Measurements from ENCODE around the gene FYB1. TPM values are rescaled to one million over a fixed set of nuclear protein-coding genes. Genes with fewer than 3 reads are reported as not detected.

FYB1 gene
- total and polyA plus RNA-seq, 2 of the 4 experiments (the other 2 are of a cell fraction) = not detected

DNA sequence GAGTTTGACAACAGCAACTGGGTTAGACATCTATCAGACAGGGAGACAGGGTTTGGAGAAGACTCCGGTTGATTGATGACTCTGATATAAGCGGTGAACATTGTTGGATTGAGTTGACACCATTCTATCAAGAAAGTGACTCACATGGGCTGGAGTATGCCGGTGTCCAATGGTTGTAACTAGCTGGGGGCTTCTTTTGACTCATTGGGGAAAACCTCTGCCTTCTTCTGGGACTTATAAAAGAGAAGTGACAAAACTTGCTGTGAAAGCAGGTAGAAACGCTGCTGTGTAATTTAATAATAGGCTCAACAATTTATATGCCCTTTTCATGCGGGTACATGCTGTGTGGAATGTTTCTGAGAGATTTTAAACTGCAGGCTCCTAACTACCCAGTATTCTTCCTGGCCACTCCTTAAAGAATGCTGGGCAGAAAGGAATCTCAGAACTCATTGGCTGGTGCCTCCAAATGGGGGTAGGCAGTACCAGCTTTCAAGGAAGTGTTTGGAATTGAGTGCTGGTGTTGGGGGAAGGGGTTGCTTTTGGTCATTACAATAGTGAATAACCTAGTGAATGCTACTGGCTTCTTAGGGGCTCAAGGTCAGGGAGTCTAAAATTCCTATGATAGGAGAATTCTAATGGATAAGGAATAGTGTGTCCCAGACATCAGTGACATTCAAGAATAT is 43.9 kb downstream of the FYB1 start:
- no peak overlapping the region for H3K27ac ChIP-seq (ENCODE audit: insufficient read depth, low read length)
- 100% methylated on average over 1 of the region's 5 CpGs; no CpG with 5 or more reads in 1 of the 2 experiments for WGBS, 2 experiments (ENCODE audit: extremely low coverage in 2 of 2, insufficient read length in 1 of 2)
- in situ Hi-C loops (cut with MboI; ENCODE audit: low sequenced_read_pairs) (no loop called here), dilution Hi-C loops (cut with HindIII; ENCODE audit: low sequenced_read_pairs, unreplicated experiment) (no loop called here), intact Hi-C loops (cut with micrococcal nuclease) (no loop called here)
- no peaks in the 10 kb centered on the region for H3K9me3 ChIP-seq (ENCODE audit: control insufficient read depth, insufficient read depth, low read length)
- no peak overlapping the region for H2AK5ac ChIP-seq (ENCODE audit: low read depth, low read length)
- no peak overlapping the region for H2BK20ac ChIP-seq (ENCODE audit: low read depth, low read length)
- H4K8ac ChIP-seq (ENCODE audit: low read depth in 2 of 2, low read length in 2 of 2) = no peak overlapping the region
- H3K9me1 ChIP-seq (ENCODE audit: insufficient read depth, low read length) = no peaks in the 10 kb centered on the region
- no peak overlapping the region for H3K14ac ChIP-seq (replicated peaks; ENCODE audit: low read depth, low read length)
- no peak overlapping the region for H3K9ac ChIP-seq (ENCODE audit: low read depth, low read length)
- no peak overlapping the region for H3K4me2 ChIP-seq (ENCODE audit: low read depth, low read length)
- H4K91ac ChIP-seq (ENCODE audit: insufficient read depth, low read depth, low read length) = no peak overlapping the region
- no peak overlapping the region for H3K4ac ChIP-seq (ENCODE audit: low read depth, low read length)
- no peaks in the 10 kb centered on the region for H3K4me1 ChIP-seq (ENCODE audit: control insufficient read depth, insufficient read depth, low read length)
- POLR2A ChIA-PET (ENCODE audit: unreplicated experiment) = no interaction called here
- H3K36me3 ChIP-seq (ENCODE audit: control insufficient read depth, insufficient read depth, low read length) = no peaks in the 10 kb centered on the region
- H2BK5ac ChIP-seq (ENCODE audit: low read depth, low read length, poor library complexity, severe bottlenecking) = no peak overlapping the region
- TF ChIP-seq MAZ (IDR thresholded peaks at IDR 0.05; ENCODE audit: borderline replicate concordance, low read depth, low read length) (no peak), BHLHE40 (IDR thresholded peaks at IDR 0.05; ENCODE audit: low read depth, low read length) (no peak), SMC3 (IDR thresholded peaks at IDR 0.05; ENCODE audit: low read depth, low read length) (no peak), RAD21 (IDR thresholded peaks at IDR 0.05; ENCODE audit: low read length) (no peak), FOS (IDR thresholded peaks at IDR 0.05; ENCODE audit: low read depth, low read length) (no peak), POLR2A (IDR thresholded peaks at IDR 0.05; ENCODE audit: low read depth, low read length) (no peak), NFE2L2 (IDR thresholded peaks at IDR 0.05; ENCODE audit: low read depth, low read length) (no peak), RFX5 (IDR thresholded peaks at IDR 0.05; ENCODE audit: low read depth, low read length) (no peak), MAFK (IDR thresholded peaks at IDR 0.05; ENCODE audit: low read depth, low read length) (no peak), RCOR1 (IDR thresholded peaks at IDR 0.05; ENCODE audit: insufficient replicate concordance, low read length) (no peak)
- TF ChIP-seq, protein P1, sequence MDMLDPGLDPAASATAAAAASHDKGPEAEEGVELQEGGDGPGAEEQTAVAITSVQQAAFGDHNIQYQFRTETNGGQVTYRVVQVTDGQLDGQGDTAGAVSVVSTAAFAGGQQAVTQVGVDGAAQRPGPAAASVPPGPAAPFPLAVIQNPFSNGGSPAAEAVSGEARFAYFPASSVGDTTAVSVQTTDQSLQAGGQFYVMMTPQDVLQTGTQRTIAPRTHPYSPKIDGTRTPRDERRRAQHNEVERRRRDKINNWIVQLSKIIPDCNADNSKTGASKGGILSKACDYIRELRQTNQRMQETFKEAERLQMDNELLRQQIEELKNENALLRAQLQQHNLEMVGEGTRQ (IDR thresholded peaks at IDR 0.05; ENCODE audit: low read depth, low read length) = no peak
- TF ChIP-seq, protein P2, sequence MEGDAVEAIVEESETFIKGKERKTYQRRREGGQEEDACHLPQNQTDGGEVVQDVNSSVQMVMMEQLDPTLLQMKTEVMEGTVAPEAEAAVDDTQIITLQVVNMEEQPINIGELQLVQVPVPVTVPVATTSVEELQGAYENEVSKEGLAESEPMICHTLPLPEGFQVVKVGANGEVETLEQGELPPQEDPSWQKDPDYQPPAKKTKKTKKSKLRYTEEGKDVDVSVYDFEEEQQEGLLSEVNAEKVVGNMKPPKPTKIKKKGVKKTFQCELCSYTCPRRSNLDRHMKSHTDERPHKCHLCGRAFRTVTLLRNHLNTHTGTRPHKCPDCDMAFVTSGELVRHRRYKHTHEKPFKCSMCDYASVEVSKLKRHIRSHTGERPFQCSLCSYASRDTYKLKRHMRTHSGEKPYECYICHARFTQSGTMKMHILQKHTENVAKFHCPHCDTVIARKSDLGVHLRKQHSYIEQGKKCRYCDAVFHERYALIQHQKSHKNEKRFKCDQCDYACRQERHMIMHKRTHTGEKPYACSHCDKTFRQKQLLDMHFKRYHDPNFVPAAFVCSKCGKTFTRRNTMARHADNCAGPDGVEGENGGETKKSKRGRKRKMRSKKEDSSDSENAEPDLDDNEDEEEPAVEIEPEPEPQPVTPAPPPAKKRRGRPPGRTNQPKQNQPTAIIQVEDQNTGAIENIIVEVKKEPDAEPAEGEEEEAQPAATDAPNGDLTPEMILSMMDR (conservative IDR thresholded peaks at IDR 0.05; ENCODE audit: low read depth, low read length) = no peak
- TF ChIP-seq, protein P3, sequence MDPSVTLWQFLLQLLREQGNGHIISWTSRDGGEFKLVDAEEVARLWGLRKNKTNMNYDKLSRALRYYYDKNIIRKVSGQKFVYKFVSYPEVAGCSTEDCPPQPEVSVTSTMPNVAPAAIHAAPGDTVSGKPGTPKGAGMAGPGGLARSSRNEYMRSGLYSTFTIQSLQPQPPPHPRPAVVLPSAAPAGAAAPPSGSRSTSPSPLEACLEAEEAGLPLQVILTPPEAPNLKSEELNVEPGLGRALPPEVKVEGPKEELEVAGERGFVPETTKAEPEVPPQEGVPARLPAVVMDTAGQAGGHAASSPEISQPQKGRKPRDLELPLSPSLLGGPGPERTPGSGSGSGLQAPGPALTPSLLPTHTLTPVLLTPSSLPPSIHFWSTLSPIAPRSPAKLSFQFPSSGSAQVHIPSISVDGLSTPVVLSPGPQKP (IDR thresholded peaks at IDR 0.05; ENCODE audit: borderline replicate concordance, low read depth, low read length) = no peak
- H4K5ac ChIP-seq (ENCODE audit: low read depth, low read length) = no peak overlapping the region
- H3K27me3 ChIP-seq (ENCODE audit: control insufficient read depth, insufficient read depth, low read length) = no peaks in the 10 kb centered on the region; the same call in 1 of the 2 replicates
- no peaks in the 10 kb centered on the region for H4K20me1 ChIP-seq (ENCODE audit: insufficient read depth, low read length)
- no peak overlapping the region for H3K56ac ChIP-seq (ENCODE audit: extremely low read depth, insufficient read depth, low read length)
- DNase-seq (no peak), ATAC-seq (ENCODE audit: low read depth) (no peak)
- BruUV-seq (replicated peaks) = no TSS peak
- H2BK120ac ChIP-seq (ENCODE audit: low read depth, low read length) = no peak overlapping the region
- no peak overlapping the region for H3K23ac ChIP-seq (ENCODE audit: low read depth, low read length)
- H2AK9ac ChIP-seq (replicated peaks; ENCODE audit: low read depth, low read length, poor library complexity) = no peak overlapping the region
- no peak overlapping the region for H2AFZ ChIP-seq (replicated peaks; ENCODE audit: low read length, poor library complexity)
- no peak overlapping the region; the same call in 2 of the 3 replicates for H2BK15ac ChIP-seq (ENCODE audit: low read depth, low read length)
- CTCF ChIA-PET = no interaction called here
- no peak overlapping the region for H3K4me3 ChIP-seq (ENCODE audit: insufficient read depth, low read depth, low read length)
- H3K18ac ChIP-seq (ENCODE audit: low read depth, low read length) = no peak overlapping the region
- H3K79me1 ChIP-seq (ENCODE audit: low read depth in 1 of 2, low read length in 2 of 2) = no peaks in the 10 kb centered on the region
